Activated CD8-positive, alpha-beta T cell treated with anti-CD3 and anti-CD28 coated beads for 36 hours (primary cell): ENCODE data around the gene SPI1. TPM values are rescaled to one million over a fixed set of nuclear protein-coding genes. Genes with fewer than 3 reads are reported as not detected.
A peak's percentile ranks its signal among the peaks of the same experiment; 100 is the strongest.

Experiments
- ATAC-seq: fragments of 200-7000 bp; cut with Tn5 transposase; one replicate; pipeline ENCODE4 v1.10.0; 2021; ENCODE audit warnings: mild to moderate bottlenecking, moderate library complexity
- CTCF ChIA-PET: fragments of 350-600 bp; sonication (Branson Sonifier 250); formaldehyde crosslinking; loops from one replicate; lab custom pipeline; 2021; ENCODE audit warnings: antibody characterized with exemption; lab: Charles Lee
- POLR2A ChIA-PET: fragments of 350-600 bp; sonication (Branson Sonifier 250); formaldehyde crosslinking; loops from one replicate; lab custom pipeline; 2021; ENCODE audit warnings: antibody characterized with exemption; lab: Charles Lee
- DNase-seq: peaks from one replicate; pipeline ENCODE4 v3.0.0-alpha.2; 2020
- H3K27ac Mint-ChIP-seq: one replicate; pipeline ENCODE4 v1.8.0; 2021; ENCODE audit warnings: mild to moderate bottlenecking, mixed read lengths
- H3K27me3 Mint-ChIP-seq: one replicate; pipeline ENCODE4 v1.8.0; 2021; ENCODE audit warnings: mixed read lengths
- H3K36me3 Mint-ChIP-seq: one replicate; pipeline ENCODE4 v1.8.0; 2021; ENCODE audit warnings: low read depth, mixed read lengths
- H3K4me1 Mint-ChIP-seq: one replicate; pipeline ENCODE4 v1.8.0; 2021; ENCODE audit warnings: low read depth, mixed read lengths
- H3K4me3 Mint-ChIP-seq: one replicate; pipeline ENCODE4 v1.8.0; 2021; ENCODE audit warnings: mild to moderate bottlenecking, moderate library complexity, mixed read lengths
- H3K9me3 Mint-ChIP-seq: one replicate; pipeline ENCODE4 v1.8.0; 2021; ENCODE audit warnings: mixed read lengths
- intact Hi-C: fragments of 100-400 bp; cut with micrococcal nuclease; formaldehyde crosslinking; loops from one replicate; pipeline ENCODE4 v1.10.0; 2022
- total RNA-seq, 2 experiments: library from RNA; stranded (reverse); gene quantifications; one replicate each; pipeline ENCODE4 v1.2.3, GENCODE V29; 2021
- TF ChIP-seq, protein P1 (sequence below): fragments of 200-600 bp; IDR thresholded peaks from one replicate; pipeline ENCODE4 v1.8.0; 2022; ENCODE audit warnings: antibody characterized with exemption, mild to moderate bottlenecking

Gene SPI1
- total RNA-seq, 2 experiments from 2014 or later = 0.25 TPM; not detected in 1

- H3K27ac Mint-ChIP-seq = no peak overlapping the region
- TF ChIP-seq, protein P1, sequence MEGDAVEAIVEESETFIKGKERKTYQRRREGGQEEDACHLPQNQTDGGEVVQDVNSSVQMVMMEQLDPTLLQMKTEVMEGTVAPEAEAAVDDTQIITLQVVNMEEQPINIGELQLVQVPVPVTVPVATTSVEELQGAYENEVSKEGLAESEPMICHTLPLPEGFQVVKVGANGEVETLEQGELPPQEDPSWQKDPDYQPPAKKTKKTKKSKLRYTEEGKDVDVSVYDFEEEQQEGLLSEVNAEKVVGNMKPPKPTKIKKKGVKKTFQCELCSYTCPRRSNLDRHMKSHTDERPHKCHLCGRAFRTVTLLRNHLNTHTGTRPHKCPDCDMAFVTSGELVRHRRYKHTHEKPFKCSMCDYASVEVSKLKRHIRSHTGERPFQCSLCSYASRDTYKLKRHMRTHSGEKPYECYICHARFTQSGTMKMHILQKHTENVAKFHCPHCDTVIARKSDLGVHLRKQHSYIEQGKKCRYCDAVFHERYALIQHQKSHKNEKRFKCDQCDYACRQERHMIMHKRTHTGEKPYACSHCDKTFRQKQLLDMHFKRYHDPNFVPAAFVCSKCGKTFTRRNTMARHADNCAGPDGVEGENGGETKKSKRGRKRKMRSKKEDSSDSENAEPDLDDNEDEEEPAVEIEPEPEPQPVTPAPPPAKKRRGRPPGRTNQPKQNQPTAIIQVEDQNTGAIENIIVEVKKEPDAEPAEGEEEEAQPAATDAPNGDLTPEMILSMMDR = no peak
- intact Hi-C loops = no loop called here
- no peaks in the 10 kb centered on the region for H3K27me3 Mint-ChIP-seq
- H3K4me1 Mint-ChIP-seq = no peaks in the 10 kb centered on the region
- H3K36me3 Mint-ChIP-seq = peaks cover 9% of the 10 kb centered on the region
- POLR2A ChIA-PET = no interaction called here
- DNase-seq = no peak
- CTCF ChIA-PET = interaction anchor here (1.2 kb wide), 1 partner anchor 9 kb away, joined by 3 read pairs; no protein-coding TSS in a partner anchor
- ATAC-seq = no peak
- H3K9me3 Mint-ChIP-seq = no peaks in the 10 kb centered on the region
- H3K4me3 Mint-ChIP-seq = no peak overlapping the region
These were observed 48.1 kb downstream of the SPI1 start for GRCh38 chr11:47329987-47330931.

GRCh38 chr11:47329431-47329986 lies 48.8 kb downstream of the SPI1 start:
- no peak for ATAC-seq
- POLR2A ChIA-PET = no interaction called here
- Mint-ChIP-seq H3K4me1 (no peaks in the 10 kb centered on the region), H3K9me3 (no peaks in the 10 kb centered on the region), H3K36me3 (peaks cover 9% of the 10 kb centered on the region), H3K4me3 (no peak overlapping the region), H3K27me3 (no peaks in the 10 kb centered on the region), H3K27ac (peak overlapping the region; percentile 3)
- TF ChIP-seq, protein P1 = no peak
- DNase-seq = no peak
- CTCF ChIA-PET = interaction anchor here (1.2 kb wide), 1 partner anchor 8 kb away, joined by 3 read pairs; no protein-coding TSS in a partner anchor
- intact Hi-C loops = no loop called here

DNA sequence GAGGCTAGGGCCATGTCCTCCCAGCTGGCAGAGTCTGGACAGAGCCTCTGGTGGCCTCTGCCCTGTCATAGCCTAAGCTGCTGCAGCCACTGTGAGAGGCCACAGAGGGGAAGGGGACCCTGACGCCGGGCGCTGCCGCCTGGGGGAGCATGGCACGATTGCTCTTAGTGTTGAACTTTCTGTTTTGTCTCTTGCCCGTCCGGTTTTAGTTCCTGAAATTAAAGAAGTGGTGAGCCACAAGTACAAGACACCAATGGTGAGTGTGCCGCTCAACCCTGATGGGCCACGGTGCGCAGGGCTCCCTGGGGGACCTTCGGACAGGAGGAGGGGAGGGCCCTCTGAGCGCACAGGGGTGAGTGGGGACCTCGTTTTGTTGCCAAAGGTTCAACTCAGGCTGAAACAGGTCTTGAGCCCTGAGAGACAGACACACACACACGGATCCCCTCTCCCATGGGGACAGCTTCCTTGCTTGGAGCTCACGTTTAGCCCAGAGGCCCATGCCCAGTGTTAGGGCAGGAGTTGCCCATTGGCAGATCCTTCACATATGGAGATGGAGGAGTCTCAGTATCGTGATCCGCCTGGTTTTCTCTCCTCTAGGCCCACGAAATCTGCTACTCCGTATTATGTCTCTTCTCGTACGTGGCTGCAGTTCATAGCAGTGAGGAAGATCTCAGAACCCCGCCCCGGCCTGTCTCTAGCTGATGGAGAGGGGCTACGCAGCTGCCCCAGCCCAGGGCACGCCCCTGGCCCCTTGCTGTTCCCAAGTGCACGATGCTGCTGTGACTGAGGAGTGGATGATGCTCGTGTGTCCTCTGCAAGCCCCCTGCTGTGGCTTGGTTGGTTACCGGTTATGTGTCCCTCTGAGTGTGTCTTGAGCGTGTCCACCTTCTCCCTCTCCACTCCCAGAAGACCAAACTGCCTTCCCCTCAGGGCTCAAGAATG lies 49.6 kb downstream of the SPI1 start:
- H3K4me1 Mint-ChIP-seq = no peaks in the 10 kb centered on the region
- ChIA-PET POLR2A (interaction anchor here (0.6 kb wide), 1 partner anchor 117 kb away, joined by 5 read pairs; no protein-coding TSS in a partner anchor), CTCF (no interaction called here)
- peak overlapping the region; percentile 3 for H3K27ac Mint-ChIP-seq
- peaks cover 9% of the 10 kb centered on the region for H3K36me3 Mint-ChIP-seq
- intact Hi-C loops = no loop called here
- ATAC-seq (no peak), DNase-seq (no peak)
- H3K4me3 Mint-ChIP-seq = no peak overlapping the region
- H3K9me3 Mint-ChIP-seq = no peaks in the 10 kb centered on the region
- TF ChIP-seq, protein P1 = no peak
- H3K27me3 Mint-ChIP-seq = no peaks in the 10 kb centered on the region

- ChIA-PET CTCF (interaction anchor here (1.4 kb wide), 1 partner anchor 84 kb away, joined by 3 read pairs; no protein-coding TSS in a partner anchor), POLR2A (no interaction called here)
- intact Hi-C loops = no loop called here
- no peak for DNase-seq
- no peaks in the 10 kb centered on the region for H3K4me1 Mint-ChIP-seq
- H3K27ac Mint-ChIP-seq = no peak overlapping the region
- no peak overlapping the region for H3K4me3 Mint-ChIP-seq
- H3K9me3 Mint-ChIP-seq = no peaks in the 10 kb centered on the region
- ATAC-seq = no peak
- TF ChIP-seq, protein P1 = no peak
- H3K27me3 Mint-ChIP-seq = no peaks in the 10 kb centered on the region
- H3K36me3 Mint-ChIP-seq = peaks cover 11% of the 10 kb centered on the region
These were observed 50.4 kb downstream of the SPI1 start for GRCh38 chr11:47327949-47328348.
